Colonic mucosa (tissue), 4 donors: ENCODE results near the gene ACOXL. TPM values are rescaled to one million over a fixed set of nuclear protein-coding genes. Genes with fewer than 3 reads are reported as not detected.

Experiments
- DNase-seq: peaks from one replicate; pipeline ENCODE4 v3.0.0-alpha.2; 2020
- H3K27ac ChIP-seq: fragments of 200-600 bp; one replicate; pipeline ENCODE4 v1.8.0; 2021
- H3K27me3 ChIP-seq: fragments of 200-600 bp; one replicate; pipeline ENCODE4 v1.8.0; 2021
- H3K36me3 ChIP-seq: fragments of 200-600 bp; one replicate; pipeline ENCODE4 v1.8.0; 2021
- H3K4me1 ChIP-seq: fragments of 200-600 bp; one replicate; pipeline ENCODE4 v1.8.0; 2021; ENCODE audit warnings: mild to moderate bottlenecking
- H3K4me3 ChIP-seq: fragments of 200-600 bp; one replicate; pipeline ENCODE4 v1.8.0; 2021
- H3K9ac ChIP-seq, 2 donors: one replicate each; pipeline ENCODE4 v1.7.0; 2013; ENCODE audit warnings: control low read depth in 2 of 2, low read depth in 2 of 2, low read length in 2 of 2
- H3K9me3 ChIP-seq: fragments of 200-600 bp; one replicate; pipeline ENCODE4 v1.8.0; 2021
- CTCF ChIP-seq: fragments of 200-600 bp; IDR thresholded peaks from one replicate; pipeline ENCODE4 v1.8.0; 2022; ENCODE audit warnings: antibody characterized with exemption, mild to moderate bottlenecking
- intact Hi-C: fragments of 100-400 bp; cut with DNase I; formaldehyde crosslinking; loops from one replicate; pipeline ENCODE4 v1.14.1; 2022
- total RNA-seq, 2 donors: library from RNA; stranded (reverse); fragmentation: NEBNext Ultra II Directional in 1 of 2; extraction: Animal tissue kit (Norgen Biotek cat#: 25700) in 1 of 2; gene quantifications; one replicate each; pipeline ENCODE4 v1.2.1, GENCODE V29; 2021
- donor health status: healthy.
- donor health status: DM: no; HTN: no; CAD: no.
- donor health status: DM: no; HTN: no; CAD: no.

ACOXL gene
- total RNA-seq, 2 donors from 2014 or later: 0.32 to 0.82 TPM

- Histone ChIP-seq H3K27ac (no peak overlapping the region), H3K4me3 (no peak overlapping the region), H3K4me1 (no peaks in the 10 kb centered on the region), H3K9me3 (no peaks in the 10 kb centered on the region), H3K27me3 (peaks cover 5% of the 10 kb centered on the region), H3K9ac (no peak overlapping the region), H3K36me3 (no peaks in the 10 kb centered on the region)
- no peak for DNase-seq
- no peak for TF ChIP-seq CTCF
- intact Hi-C loops: no loop called here
Measured at GRCh38 chr2:111123751-111124150, 391.4 kb downstream of the ACOXL start.

GRCh38 chr2:111126581-111126980, 394.2 kb downstream of the ACOXL start:
- intact Hi-C loops: no loop called here
- DNase-seq: no peak
- Histone ChIP-seq H3K27ac (no peak overlapping the region), H3K9ac (no peak overlapping the region), H3K4me3 (no peak overlapping the region), H3K9me3 (no peaks in the 10 kb centered on the region), H3K27me3 (no peaks in the 10 kb centered on the region), H3K4me1 (no peaks in the 10 kb centered on the region), H3K36me3 (no peaks in the 10 kb centered on the region)
- no peak for TF ChIP-seq CTCF

GRCh38 chr2:111127351-111127750, 395.0 kb downstream of the ACOXL start:
- Histone ChIP-seq H3K9me3 (no peaks in the 10 kb centered on the region), H3K27ac (no peak overlapping the region), H3K4me3 (no peak overlapping the region), H3K27me3 (no peaks in the 10 kb centered on the region), H3K4me1 (no peaks in the 10 kb centered on the region), H3K9ac (no peak overlapping the region), H3K36me3 (no peaks in the 10 kb centered on the region)
- intact Hi-C loops: no loop called here
- DNase-seq: no peak
- no peak for TF ChIP-seq CTCF

- no peak for DNase-seq
- H3K27ac ChIP-seq: no peak overlapping the region
- no peaks in the 10 kb centered on the region for H3K4me1 ChIP-seq
- no peaks in the 10 kb centered on the region for H3K36me3 ChIP-seq
- no peaks in the 10 kb centered on the region for H3K27me3 ChIP-seq
- intact Hi-C loops: no loop called here
- H3K9ac ChIP-seq: no peak overlapping the region
- TF ChIP-seq CTCF: no peak
- no peaks in the 10 kb centered on the region for H3K9me3 ChIP-seq
- no peak overlapping the region for H3K4me3 ChIP-seq
Measured at GRCh38 chr2:111128096-111128495, 395.7 kb downstream of the ACOXL start.

- Histone ChIP-seq H3K9ac (no peak overlapping the region), H3K27ac (no peak overlapping the region), H3K4me3 (no peak overlapping the region), H3K36me3 (no peaks in the 10 kb centered on the region), H3K9me3 (no peaks in the 10 kb centered on the region), H3K27me3 (no peaks in the 10 kb centered on the region), H3K4me1 (no peaks in the 10 kb centered on the region)
- no peak for TF ChIP-seq CTCF
- DNase-seq: no peak
- intact Hi-C loops: no loop called here
Measured at GRCh38 chr2:111133603-111134002, 401.2 kb downstream of the ACOXL start.

- DNase-seq: no peak
- Histone ChIP-seq H3K36me3 (no peaks in the 10 kb centered on the region), H3K9me3 (no peaks in the 10 kb centered on the region), H3K27ac (no peak overlapping the region), H3K4me3 (no peak overlapping the region), H3K27me3 (no peaks in the 10 kb centered on the region), H3K9ac (no peak overlapping the region), H3K4me1 (no peaks in the 10 kb centered on the region)
- intact Hi-C loops: no loop called here
- TF ChIP-seq CTCF: peak; percentile 12
Measured at GRCh38 chr2:111134055-111134454, 401.7 kb downstream of the ACOXL start.
